Activated CD8-positive, alpha-beta T cell treated with anti-CD3 and anti-CD28 coated beads, Interleukin-2, amount 10 ng/mL, durations not matched to agents 7 days and 5 days (primary cell): ENCODE data around the gene SLIT3. TPM values are rescaled to one million over a fixed set of nuclear protein-coding genes. Genes with fewer than 3 reads are reported as not detected.

Source experiments
- ATAC-seq: fragments of 150-1000 bp; cut with Tn5 transposase; one replicate; pipeline ENCODE4 v1.10.0; 2021; ENCODE audit warnings: moderate library complexity
- CTCF ChIA-PET: fragments of 350-600 bp; sonication (Branson Sonifier 250); formaldehyde crosslinking; loops from one replicate; lab custom pipeline; 2021; ENCODE audit warnings: antibody characterized with exemption; lab: Charles Lee
- POLR2A ChIA-PET: fragments of 350-600 bp; sonication (Branson Sonifier 250); formaldehyde crosslinking; loops from one replicate; lab custom pipeline; 2021; ENCODE audit warnings: antibody characterized with exemption; lab: Charles Lee
- DNase-seq: peaks from one replicate; pipeline ENCODE4 v3.0.0-alpha.2; 2020
- H3K27ac Mint-ChIP-seq: one replicate; pipeline ENCODE4 v1.8.0; 2021; ENCODE audit warnings: mild to moderate bottlenecking, mixed read lengths
- H3K27me3 Mint-ChIP-seq: one replicate; pipeline ENCODE4 v1.8.0; 2021; ENCODE audit warnings: low read depth, mixed read lengths
- H3K36me3 Mint-ChIP-seq: one replicate; pipeline ENCODE4 v1.8.0; 2021; ENCODE audit warnings: low read depth, mixed read lengths
- H3K4me1 Mint-ChIP-seq: one replicate; pipeline ENCODE4 v1.8.0; 2021; ENCODE audit warnings: low read depth, mixed read lengths
- H3K4me3 Mint-ChIP-seq: one replicate; pipeline ENCODE4 v1.8.0; 2021; ENCODE audit warnings: mild to moderate bottlenecking, mixed read lengths
- H3K9me3 Mint-ChIP-seq: one replicate; pipeline ENCODE4 v1.8.0; 2022; ENCODE audit warnings: mixed read lengths; ENCODE audit not compliant: insufficient read depth
- total RNA-seq, 2 experiments: library from RNA; stranded (reverse); gene quantifications; one replicate each; pipeline ENCODE4 v1.2.3, GENCODE V29; 2021

SLIT3 gene
- total RNA-seq, 2 experiments from 2014 or later, result not detected

- ChIA-PET POLR2A (no interaction called here), CTCF (no interaction called here)
- Mint-ChIP-seq H3K9me3 (no peaks in the 10 kb centered on the region), H3K4me3 (no peak overlapping the region), H3K27ac (no peak overlapping the region), H3K36me3 (no peaks in the 10 kb centered on the region), H3K27me3 (peaks cover 23% of the 10 kb centered on the region), H3K4me1 (no peaks in the 10 kb centered on the region)
- no peak for DNase-seq
- no peak for ATAC-seq
These were observed 375.8 kb downstream of the SLIT3 start for GRCh38 chr5:168925160-168925559.

- Mint-ChIP-seq H3K27ac (no peak overlapping the region), H3K36me3 (no peaks in the 10 kb centered on the region), H3K9me3 (no peaks in the 10 kb centered on the region), H3K27me3 (peaks cover 35% of the 10 kb centered on the region), H3K4me3 (no peak overlapping the region), H3K4me1 (no peaks in the 10 kb centered on the region)
- no peak for DNase-seq
- no peak for ATAC-seq
- CTCF ChIA-PET, result no interaction called here
- POLR2A ChIA-PET, result no interaction called here
These were observed 379.6 kb downstream of the SLIT3 start for GRCh38 chr5:168921147-168921866.

GRCh38 chr5:168920019-168920810 is 380.7 kb downstream of the SLIT3 start:
- H3K27me3 Mint-ChIP-seq, result peaks cover 35% of the 10 kb centered on the region
- no peaks in the 10 kb centered on the region for H3K9me3 Mint-ChIP-seq
- no peak overlapping the region for H3K27ac Mint-ChIP-seq
- ChIA-PET CTCF (interaction anchor here (1.4 kb wide), 1 partner anchor 68 kb away, joined by 3 read pairs; no protein-coding TSS in a partner anchor), POLR2A (no interaction called here)
- no peak for DNase-seq
- no peak overlapping the region for H3K4me3 Mint-ChIP-seq
- H3K4me1 Mint-ChIP-seq, result no peaks in the 10 kb centered on the region
- no peaks in the 10 kb centered on the region for H3K36me3 Mint-ChIP-seq
- no peak for ATAC-seq

- ATAC-seq, result no peak
- ChIA-PET CTCF (no interaction called here), POLR2A (no interaction called here)
- no peak for DNase-seq
- Mint-ChIP-seq H3K27me3 (peaks cover 34% of the 10 kb centered on the region), H3K4me1 (no peaks in the 10 kb centered on the region), H3K36me3 (no peaks in the 10 kb centered on the region), H3K4me3 (no peak overlapping the region), H3K27ac (no peak overlapping the region), H3K9me3 (no peaks in the 10 kb centered on the region)
These were observed 382.9 kb downstream of the SLIT3 start for GRCh38 chr5:168917947-168918600.

- Mint-ChIP-seq H3K36me3 (no peaks in the 10 kb centered on the region), H3K4me3 (no peak overlapping the region), H3K9me3 (no peaks in the 10 kb centered on the region), H3K27me3 (peaks cover 35% of the 10 kb centered on the region), H3K27ac (no peak overlapping the region), H3K4me1 (no peaks in the 10 kb centered on the region)
- ATAC-seq, result no peak
- DNase-seq, result no peak
- POLR2A ChIA-PET, result no interaction called here
- CTCF ChIA-PET, result no interaction called here
These were observed 384.1 kb downstream of the SLIT3 start for GRCh38 chr5:168916852-168917251.

GRCh38 chr5:168916266-168916665 is 384.7 kb downstream of the SLIT3 start:
- no peaks in the 10 kb centered on the region for H3K36me3 Mint-ChIP-seq
- no peak for ATAC-seq
- ChIA-PET CTCF (no interaction called here), POLR2A (no interaction called here)
- H3K9me3 Mint-ChIP-seq, result no peaks in the 10 kb centered on the region
- no peak for DNase-seq
- H3K27ac Mint-ChIP-seq, result no peak overlapping the region
- H3K27me3 Mint-ChIP-seq, result peaks cover 35% of the 10 kb centered on the region
- no peaks in the 10 kb centered on the region for H3K4me1 Mint-ChIP-seq
- no peak overlapping the region for H3K4me3 Mint-ChIP-seq

GRCh38 chr5:168914491-168914890 is 386.4 kb downstream of the SLIT3 start:
- ATAC-seq (no peak), DNase-seq (no peak)
- no peak overlapping the region for H3K4me3 Mint-ChIP-seq
- ChIA-PET POLR2A (no interaction called here), CTCF (no interaction called here)
- H3K27ac Mint-ChIP-seq, result no peak overlapping the region
- no peaks in the 10 kb centered on the region for H3K4me1 Mint-ChIP-seq
- H3K9me3 Mint-ChIP-seq, result no peaks in the 10 kb centered on the region
- peaks cover 19% of the 10 kb centered on the region for H3K27me3 Mint-ChIP-seq
- no peaks in the 10 kb centered on the region for H3K36me3 Mint-ChIP-seq

GRCh38 chr5:168910874-168911273 is 390.1 kb downstream of the SLIT3 start:
- ChIA-PET CTCF (no interaction called here), POLR2A (no interaction called here)
- Mint-ChIP-seq H3K36me3 (no peaks in the 10 kb centered on the region), H3K9me3 (no peaks in the 10 kb centered on the region), H3K27me3 (peaks cover 14% of the 10 kb centered on the region), H3K4me3 (no peak overlapping the region), H3K4me1 (no peaks in the 10 kb centered on the region), H3K27ac (no peak overlapping the region)
- DNase-seq, result no peak
- no peak for ATAC-seq

GRCh38 chr5:168908207-168908606 is 392.7 kb downstream of the SLIT3 start:
- no peak overlapping the region for H3K27ac Mint-ChIP-seq
- H3K9me3 Mint-ChIP-seq, result no peaks in the 10 kb centered on the region
- ATAC-seq (no peak), DNase-seq (no peak)
- ChIA-PET POLR2A (no interaction called here), CTCF (no interaction called here)
- no peaks in the 10 kb centered on the region for H3K36me3 Mint-ChIP-seq
- no peak overlapping the region for H3K4me3 Mint-ChIP-seq
- peaks cover 21% of the 10 kb centered on the region for H3K27me3 Mint-ChIP-seq
- H3K4me1 Mint-ChIP-seq, result no peaks in the 10 kb centered on the region

GRCh38 chr5:168903061-168903460 is 397.9 kb downstream of the SLIT3 start:
- CTCF ChIA-PET, result no interaction called here
- no peak for ATAC-seq
- no peak overlapping the region for H3K27ac Mint-ChIP-seq
- H3K4me3 Mint-ChIP-seq, result no peak overlapping the region
- H3K4me1 Mint-ChIP-seq, result peaks cover 15% of the 10 kb centered on the region
- POLR2A ChIA-PET, result no interaction called here
- no peaks in the 10 kb centered on the region for H3K36me3 Mint-ChIP-seq
- H3K27me3 Mint-ChIP-seq, result peaks cover 16% of the 10 kb centered on the region
- DNase-seq, result no peak
- H3K9me3 Mint-ChIP-seq, result no peaks in the 10 kb centered on the region

GRCh38 chr5:168899673-168900072 is 401.3 kb downstream of the SLIT3 start:
- no peaks in the 10 kb centered on the region for H3K9me3 Mint-ChIP-seq
- POLR2A ChIA-PET, result no interaction called here
- no peak overlapping the region for H3K27ac Mint-ChIP-seq
- peaks cover 16% of the 10 kb centered on the region for H3K4me1 Mint-ChIP-seq
- ATAC-seq (peak; percentile 51), DNase-seq (no peak)
- H3K4me3 Mint-ChIP-seq, result no peak overlapping the region
- CTCF ChIA-PET, result no interaction called here
- peaks cover 9% of the 10 kb centered on the region for H3K27me3 Mint-ChIP-seq
- no peaks in the 10 kb centered on the region for H3K36me3 Mint-ChIP-seq

GRCh38 chr5:168899264-168899663 is 401.7 kb downstream of the SLIT3 start:
- Mint-ChIP-seq H3K4me3 (no peak overlapping the region), H3K9me3 (no peaks in the 10 kb centered on the region), H3K27ac (no peak overlapping the region), H3K27me3 (peaks cover 11% of the 10 kb centered on the region), H3K4me1 (peaks cover 16% of the 10 kb centered on the region), H3K36me3 (no peaks in the 10 kb centered on the region)
- DNase-seq, result no peak
- ATAC-seq, result no peak
- POLR2A ChIA-PET, result no interaction called here
- CTCF ChIA-PET, result interaction anchor here (1.0 kb wide), 1 partner anchor 88 kb away, joined by 3 read pairs; no protein-coding TSS in a partner anchor
